Medulla oblongata (tissue), 1 donor: Measurements from ENCODE around the gene ANO1.
"Not testable (repeated sequence)": the region's sequence is repeated elsewhere in the genome, so short reads cannot be mapped to it uniquely, and the experiment has no call there.

Experiments used
- DNase-seq: peaks from one replicate; pipeline ENCODE4 v3.0.0-alpha.2; 2015; ENCODE audit errors: extremely low spot score

Gene ANO1

GRCh38 chr11:70209391-70209912 is 131.3 kb downstream of the ANO1 start:
- no peak for DNase-seq

DNA sequence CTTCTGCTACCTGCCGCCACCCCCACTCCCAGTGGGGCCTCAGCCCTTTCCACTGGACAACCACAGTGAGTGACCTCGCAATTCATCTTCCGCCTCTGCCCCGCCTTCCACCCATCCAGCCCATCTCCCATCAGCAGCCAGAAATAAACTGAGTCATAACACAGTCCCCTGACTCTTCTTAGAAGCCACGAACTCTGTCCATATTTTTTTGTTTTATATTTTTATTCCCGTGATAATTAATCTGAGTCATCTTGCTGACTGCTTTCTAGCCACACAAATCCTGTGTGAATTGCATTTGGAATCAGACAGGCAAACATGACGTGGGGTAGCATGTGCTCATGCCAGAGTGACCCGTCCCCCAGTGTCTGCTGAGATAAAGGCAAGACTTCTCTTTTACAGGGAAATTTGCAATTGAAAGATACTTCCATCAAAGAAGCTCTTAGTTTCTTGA is 132.0 kb downstream of the ANO1 start:
- no peak for DNase-seq

- DNase-seq, result no peak
Observed at GRCh38 chr11:70210530-70210929, 132.4 kb downstream of the ANO1 start.

- no peak for DNase-seq
Observed at GRCh38 chr11:70212227-70212811, 134.2 kb downstream of the ANO1 start.

GRCh38 chr11:70217388-70217787 is 139.3 kb downstream of the ANO1 start:
- not testable (repeated sequence) for DNase-seq

- not testable (repeated sequence) for DNase-seq
Observed at GRCh38 chr11:70218076-70218475, 140.0 kb downstream of the ANO1 start.

- no peak for DNase-seq
Observed at GRCh38 chr11:70220136-70220535, 142.0 kb downstream of the ANO1 start.

DNA sequence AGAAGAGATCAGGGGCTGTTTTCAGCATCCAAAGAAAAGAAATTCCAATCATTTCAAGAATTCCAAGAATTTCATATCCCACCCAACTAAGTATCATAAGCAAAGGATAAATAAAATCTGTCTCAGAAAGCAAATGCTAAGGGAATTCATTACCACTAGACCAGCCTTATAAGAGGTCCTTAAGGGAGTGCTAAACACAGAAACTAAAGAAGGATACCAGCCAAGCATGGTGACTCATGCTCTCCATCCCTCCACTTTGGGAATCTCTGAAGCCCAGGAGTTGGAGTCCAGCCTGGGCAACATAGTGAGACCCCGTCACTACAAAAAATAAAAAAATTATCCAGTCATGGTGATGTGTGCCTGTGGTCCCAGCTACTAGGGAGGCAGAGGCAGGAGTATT is 142.8 kb downstream of the ANO1 start:
- no peak for DNase-seq

GRCh38 chr11:70225681-70226177 is 147.6 kb downstream of the ANO1 start:
- peak; percentile 29 for DNase-seq

- DNase-seq, result no peak
Observed at GRCh38 chr11:70226183-70226582, 148.1 kb downstream of the ANO1 start.

- DNase-seq, result no peak
Observed at GRCh38 chr11:70226967-70227366, 148.8 kb downstream of the ANO1 start.

DNA sequence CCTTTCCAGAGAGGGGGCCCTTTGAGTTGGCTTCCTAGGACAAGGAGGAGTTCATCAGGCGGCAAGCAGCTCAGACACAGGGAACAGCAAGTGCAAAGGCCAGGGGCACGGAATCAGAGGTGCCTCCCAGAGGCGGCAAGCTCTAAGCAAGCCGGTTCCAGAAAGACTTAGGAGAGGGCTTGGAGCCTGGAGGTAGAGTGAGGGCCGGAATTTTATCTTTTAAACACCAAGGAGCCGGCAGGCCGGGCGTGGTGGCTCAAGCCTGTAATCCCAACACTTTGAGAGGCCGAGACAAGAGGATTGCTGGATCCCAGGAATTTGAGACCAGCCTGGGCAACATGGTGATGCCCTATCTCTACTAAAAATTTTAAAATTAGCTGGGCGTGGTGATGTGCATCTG is 151.6 kb downstream of the ANO1 start:
- no peak for DNase-seq

- no peak for DNase-seq
Observed at GRCh38 chr11:70230151-70230839, 152.2 kb downstream of the ANO1 start.

GRCh38 chr11:70230840-70231710 is 153.0 kb downstream of the ANO1 start:
- DNase-seq, result no peak

- no peak for DNase-seq
Observed at GRCh38 chr11:70233034-70233433, 154.9 kb downstream of the ANO1 start.

DNA sequence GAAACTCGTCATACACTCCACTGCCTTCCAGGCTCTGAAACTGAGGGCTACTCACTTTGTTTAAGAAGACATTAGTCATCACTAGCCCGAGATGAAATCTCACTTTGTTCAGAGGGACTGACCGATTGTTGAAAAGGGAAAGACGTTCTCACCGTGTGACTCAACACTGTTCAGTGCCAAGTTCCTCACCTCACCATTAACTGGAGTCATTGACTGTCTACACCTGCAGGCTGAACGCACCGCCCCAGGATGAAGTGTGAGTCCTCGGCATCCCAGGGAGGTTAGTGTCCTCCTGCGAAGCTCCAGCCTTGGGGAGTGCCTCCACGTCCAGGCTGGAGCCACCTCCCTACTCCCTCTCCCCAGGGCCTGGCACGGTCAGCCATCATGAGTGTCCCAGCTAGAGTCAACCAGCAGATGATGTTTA is 155.4 kb downstream of the ANO1 start:
- no peak for DNase-seq

- DNase-seq, result no peak
Observed at GRCh38 chr11:70233962-70234361, 155.8 kb downstream of the ANO1 start.
